Aorta (tissue), 5 donors: ENCODE data around the gene GKN2. TPM values are rescaled to one million over a fixed set of nuclear protein-coding genes. Genes with fewer than 3 reads are reported as not detected.

ENCODE experiments used
- ATAC-seq: fragments of 200-7000 bp; cut with Tn5 transposase; one replicate; pipeline ENCODE4 v1.9.1; 2022; ENCODE audit warnings: moderate library complexity; ENCODE audit not compliant: low FRiP score
- DNase-seq, 2 donors: peaks; one replicate each; pipeline ENCODE4 v3.0.0-alpha.2; 2020
- H3K27ac ChIP-seq, 2 donors: one replicate each; pipeline ENCODE4 v1.5.1; 2013; ENCODE audit warnings: low read length in 2 of 2, mild to moderate bottlenecking in 2 of 2, moderate library complexity in 2 of 2, control low read depth in 1 of 2, inconsistent platforms in 1 of 2, low read depth in 1 of 2
- H3K27me3 ChIP-seq, 2 donors: one replicate each; pipeline ENCODE4 v1.6.1; 2013; ENCODE audit warnings: control low read depth in 1 of 2, low read length in 1 of 2, mild to moderate bottlenecking in 1 of 2, moderate library complexity in 1 of 2; ENCODE audit not compliant: insufficient read depth in 2 of 2, control insufficient read depth in 1 of 2
- H3K36me3 ChIP-seq, 2 donors: one replicate each; pipeline ENCODE4 v1.6.1; 2013; ENCODE audit warnings: control low read depth in 1 of 2, low read length in 1 of 2, mild to moderate bottlenecking in 1 of 2; ENCODE audit not compliant: insufficient read depth in 2 of 2, control insufficient read depth in 1 of 2
- H3K4me1 ChIP-seq, 2 donors: one replicate each; pipeline ENCODE4 v1.6.1; 2013; ENCODE audit warnings: low read length in 2 of 2, control low read depth in 1 of 2, mild to moderate bottlenecking in 1 of 2, moderate library complexity in 1 of 2; ENCODE audit not compliant: insufficient read depth in 2 of 2, control insufficient read depth in 1 of 2
- H3K4me3 ChIP-seq, 2 donors: one replicate each; pipeline ENCODE4 v1.5.1; 2013; ENCODE audit warnings: low read length in 2 of 2, control low read depth in 1 of 2, mild to moderate bottlenecking in 1 of 2
- H3K9me3 ChIP-seq: one replicate; pipeline ENCODE4 v1.6.1; 2013; ENCODE audit warnings: mild to moderate bottlenecking, low read length; ENCODE audit not compliant: control insufficient read depth
- WGBS, 2 donors: extraction: QIAGEN DNeasy Blood & Tissue Kit; methylation state at CpG; one replicate each; pipeline ENCODE4 v1.1.7; 2013; 5-methylcytosine and 5-hydroxymethylcytosine counted together
- intact Hi-C, 2 donors: fragments of 100-400 bp; cut with DNase I; formaldehyde crosslinking; loops; one replicate each; pipeline versions ENCODE4 v1.14.2 to v1.15.0; 2022
- polyA plus RNA-seq, 2 donors: library from polyadenylated mRNA; stranded (reverse); fragments of 200-250 nt; gene quantifications; one replicate each; pipeline ENCODE4 v1.2.3, GENCODE V29; 2013
- total RNA-seq, 2 donors: library from RNA; stranded (reverse); fragmentation: NEBNext Ultra II Directional; extraction: Animal tissue kit (Norgen Biotek cat#: 25700); gene quantifications; one replicate each; pipeline ENCODE4 v1.2.1, GENCODE V29; 2021
- donor health status: healthy with polysubstance abuse.
- donor health status: Bipolar disorder and iron deficiency.
- donor health status: DM: no; HTN: no; CAD: no.
- donor health status: DM: no; HTN: no; CAD: no.
- donor health status: DM: yes; HTN: yes; CAD: no.

Gene GKN2
- total and polyA plus RNA-seq, 4 donors: 1.5 to 1.9 TPM; not detected in 2

- no peaks in the 10 kb centered on the region for H3K4me1 ChIP-seq
- no peaks in the 10 kb centered on the region for H3K27me3 ChIP-seq
- DNase-seq: no peak
- intact Hi-C loops: no loop called here
- H3K9me3 ChIP-seq: no peaks in the 10 kb centered on the region
- H3K4me3 ChIP-seq: no peak overlapping the region
- ATAC-seq: no peak
- 47 to 58% methylated on average over 5 of the region's 5 CpGs for WGBS, 2 donors
- no peaks in the 10 kb centered on the region for H3K36me3 ChIP-seq
- no peak overlapping the region for H3K27ac ChIP-seq
These were observed 34.4 kb upstream of the GKN2 start for GRCh38 chr2:68987021-68987503.

DNA sequence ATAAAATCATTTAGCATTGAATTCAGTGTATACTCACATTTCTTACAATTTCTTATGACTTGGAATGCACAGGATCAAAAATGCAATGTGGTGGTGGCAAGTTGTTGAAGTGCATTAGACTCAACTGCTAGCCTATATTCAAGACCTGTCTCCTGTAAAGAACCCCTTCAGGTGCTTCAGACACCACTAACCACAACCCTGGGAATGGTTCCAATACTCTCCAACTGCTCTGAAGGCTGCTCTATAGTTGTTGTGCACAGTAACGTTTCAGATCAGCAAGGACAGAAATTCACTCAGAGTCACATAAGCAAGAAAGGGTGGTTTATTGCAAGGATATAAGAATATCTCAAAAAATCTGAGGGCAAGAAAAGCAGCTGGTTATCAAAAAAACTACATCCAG, 28.3 kb upstream of the GKN2 start:
- H3K36me3 ChIP-seq: no peaks in the 10 kb centered on the region
- no peaks in the 10 kb centered on the region for H3K27me3 ChIP-seq
- ATAC-seq (no peak), DNase-seq (no peak)
- H3K4me3 ChIP-seq: no peak overlapping the region
- H3K27ac ChIP-seq: no peak overlapping the region
- H3K9me3 ChIP-seq: no peaks in the 10 kb centered on the region
- 73 to 86% methylated on average over 1 of the region's 1 CpG for WGBS, 2 donors
- H3K4me1 ChIP-seq: no peaks in the 10 kb centered on the region
- intact Hi-C loops: no loop called here

DNA sequence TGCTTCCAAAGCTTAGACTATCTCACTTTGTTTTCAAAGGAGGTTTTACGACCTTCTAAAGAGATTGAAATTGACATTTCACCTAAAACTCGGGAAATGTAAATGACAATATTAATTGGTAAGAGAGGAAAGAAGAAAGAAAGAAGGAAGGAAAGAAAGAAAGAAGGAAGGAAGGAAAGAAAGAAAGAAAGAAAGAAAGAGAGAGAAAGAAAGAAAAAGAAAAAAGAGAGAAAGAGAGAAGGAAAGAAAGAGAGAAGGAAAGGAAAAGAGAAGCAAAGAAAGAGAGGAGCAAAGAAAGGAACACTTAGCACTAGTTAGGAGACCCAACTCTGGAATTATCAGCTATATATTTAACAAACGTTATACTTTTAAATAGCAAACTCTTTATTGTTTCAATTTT, 25.4 kb upstream of the GKN2 start:
- Histone ChIP-seq H3K4me1 (no peaks in the 10 kb centered on the region), H3K9me3 (no peaks in the 10 kb centered on the region), H3K27me3 (no peaks in the 10 kb centered on the region), H3K36me3 (no peaks in the 10 kb centered on the region), H3K27ac (no peak overlapping the region), H3K4me3 (no peak overlapping the region)
- 74 to 76% methylated on average over 3 of the region's 3 CpGs for WGBS, 2 donors
- ATAC-seq (no peak), DNase-seq (no peak)
- intact Hi-C loops: no loop called here

DNA sequence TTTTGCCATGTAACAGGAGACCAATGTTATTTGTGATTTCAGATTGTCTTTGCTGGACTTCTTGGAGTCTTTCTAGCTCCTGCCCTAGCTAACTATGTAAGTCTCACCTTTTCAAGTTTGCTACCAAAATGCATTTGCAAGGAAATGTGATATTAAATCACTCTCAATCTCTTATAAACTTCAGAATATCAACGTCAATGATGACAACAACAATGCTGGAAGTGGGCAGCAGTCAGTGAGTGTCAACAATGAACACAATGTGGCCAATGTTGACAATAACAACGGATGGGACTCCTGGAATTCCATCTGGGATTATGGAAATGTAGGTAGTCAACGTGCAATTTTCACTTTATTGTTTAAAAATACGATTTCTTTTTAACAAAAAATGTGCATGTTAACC, 24.8 kb upstream of the GKN2 start:
- ATAC-seq (no peak), DNase-seq (no peak)
- Histone ChIP-seq H3K9me3 (no peaks in the 10 kb centered on the region), H3K27ac (no peak overlapping the region), H3K27me3 (no peaks in the 10 kb centered on the region), H3K36me3 (no peaks in the 10 kb centered on the region), H3K4me3 (no peak overlapping the region), H3K4me1 (no peaks in the 10 kb centered on the region)
- WGBS, 2 donors: 94 to 98% methylated on average over 4 of the region's 4 CpGs
- intact Hi-C loops: no loop called here

- no peak overlapping the region for H3K27ac ChIP-seq
- WGBS, 2 donors: 99% methylated on average over 2 of the region's 2 CpGs
- intact Hi-C loops: no loop called here
- DNase-seq: no peak
- H3K27me3 ChIP-seq: no peaks in the 10 kb centered on the region
- ATAC-seq: no peak
- peaks cover 0 to 4% of the 10 kb centered on the region in 2 donors for H3K4me1 ChIP-seq
- no peak overlapping the region for H3K4me3 ChIP-seq
- H3K9me3 ChIP-seq: no peaks in the 10 kb centered on the region
- no peaks in the 10 kb centered on the region for H3K36me3 ChIP-seq
These were observed 23.2 kb upstream of the GKN2 start for GRCh38 chr2:68975844-68976243.

DNA sequence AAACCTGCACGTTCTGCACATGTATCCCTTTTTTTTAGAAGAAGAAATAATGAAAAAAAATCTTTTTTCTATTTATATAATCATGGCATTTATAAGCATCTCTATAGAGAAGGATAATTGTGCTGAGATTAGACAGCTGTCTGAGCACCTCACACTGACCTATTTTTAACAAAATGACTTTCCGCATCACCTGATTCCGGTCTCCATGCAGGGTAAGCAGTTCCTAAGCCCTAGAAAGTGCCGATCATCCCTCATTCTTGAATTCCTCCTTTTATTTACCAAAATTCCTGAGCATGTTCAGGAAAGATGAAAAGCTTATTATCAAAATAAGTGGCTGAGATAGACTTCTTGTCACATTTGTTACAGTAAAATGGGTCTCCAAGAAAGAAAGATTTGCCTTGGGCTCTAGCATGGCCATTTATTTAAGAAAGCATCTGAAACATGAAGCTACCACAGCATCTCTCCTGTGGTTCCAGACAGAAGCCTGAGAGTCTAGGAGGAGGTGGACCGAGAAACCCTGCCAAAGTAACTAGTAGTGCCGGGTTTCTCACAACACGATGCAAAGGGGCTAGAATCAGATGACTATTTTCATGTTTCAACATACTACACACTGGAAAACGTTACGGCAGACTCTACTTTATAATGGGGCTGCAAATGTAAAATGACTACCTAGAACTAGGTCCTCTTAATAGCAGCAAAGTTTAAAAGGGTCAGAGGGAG, 22.4 kb upstream of the GKN2 start:
- Histone ChIP-seq H3K4me3 (no peak overlapping the region), H3K27ac (no peak overlapping the region), H3K9me3 (no peaks in the 10 kb centered on the region), H3K4me1 (peaks cover 0 to 5% of the 10 kb centered on the region in 2 donors), H3K27me3 (no peaks in the 10 kb centered on the region), H3K36me3 (no peaks in the 10 kb centered on the region)
- intact Hi-C loops: no loop called here
- no peak for DNase-seq
- 34 to 36% methylated on average over 9 of the region's 9 CpGs for WGBS, 2 donors
- ATAC-seq: no peak

GRCh38 chr2:68974251-68974650, 21.6 kb upstream of the GKN2 start, which contains the start of gene GKN1:
GKN1 (plus strand) TSS chr2:68974636; CDS start chr2:68974678, 42 bp downstream.
- 79 to 84% methylated on average over 3 of the region's 3 CpGs for WGBS, 2 donors
- ATAC-seq: no peak

DNA sequence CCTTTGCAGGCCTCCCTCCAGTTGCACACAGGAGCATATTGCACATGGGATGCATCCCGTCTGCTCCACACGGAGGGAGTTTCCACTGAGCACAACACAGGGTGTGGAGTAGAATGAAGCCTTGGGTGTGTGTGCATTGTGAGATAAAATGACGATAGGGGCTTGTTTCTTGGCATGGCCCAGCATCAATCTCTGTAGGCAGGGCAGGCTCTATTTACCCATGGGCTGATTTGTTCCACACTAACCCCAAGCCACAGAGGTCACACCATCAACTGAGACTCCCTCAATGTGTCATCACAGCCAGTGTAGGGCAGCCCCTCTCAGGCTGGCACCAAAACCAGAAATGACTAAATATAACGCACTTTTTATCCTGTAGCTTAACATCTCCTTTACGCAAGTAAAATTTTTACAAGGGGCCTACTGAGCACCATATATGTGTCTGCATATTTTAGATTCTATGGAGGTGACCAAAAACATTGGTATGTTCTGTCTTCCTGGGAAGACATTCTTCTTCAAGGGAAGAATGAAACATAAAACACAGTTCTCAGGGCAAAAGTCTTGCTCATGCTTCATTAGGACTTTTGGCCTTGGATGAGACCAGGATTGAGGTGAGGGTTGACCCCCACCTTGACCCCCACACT, 19.0 kb upstream of the GKN2 start:
- Histone ChIP-seq H3K4me3 (no peak overlapping the region), H3K36me3 (no peaks in the 10 kb centered on the region), H3K27ac (peak overlapping the region in 1 of 2 donors; percentile 36), H3K9me3 (no peaks in the 10 kb centered on the region), H3K27me3 (no peaks in the 10 kb centered on the region), H3K4me1 (peaks cover 0 to 5% of the 10 kb centered on the region in 2 donors)
- intact Hi-C loops: no loop called here
- no peak for DNase-seq
- 60 to 69% methylated on average over 5 of the region's 5 CpGs for WGBS, 2 donors
- ATAC-seq: peak; percentile 15

More at GRCh38 chr2:68974251-68974650, 21.6 kb upstream of the GKN2 start, which contains the start of gene GKN1:
- H3K4me3 ChIP-seq: no peak within 1 kb of the TSS
- no peak for DNase-seq
- intact Hi-C loops: no loop called here
- peaks cover 0 to 5% of the 10 kb centered on the region in 2 donors for H3K4me1 ChIP-seq
- no peaks in the 10 kb centered on the region for H3K27me3 ChIP-seq
- H3K27ac ChIP-seq: no peak within 1 kb of the TSS
- no peaks in the 10 kb centered on the region for H3K36me3 ChIP-seq
- H3K9me3 ChIP-seq: no peaks in the 10 kb centered on the region
